A673 (cell line): ENCODE results near the gene SAC3D1.

Source experiments
- EZH2 ChIP-seq: fragments of 200-600 bp; sonication (generic); IDR thresholded peaks from 2 replicates; pipeline ENCODE4 v1.6.1; 2017; ENCODE audit warnings: borderline replicate concordance, low read depth, mild to moderate bottlenecking, mixed read lengths, antibody characterized with exemption, low read length; ENCODE audit not compliant: poor library complexity, severe bottlenecking
- TF ChIP-seq, protein P1 (sequence below): fragments of 300-800, 200-600 bp; sonication (generic); conservative IDR thresholded peaks from 2 replicates; pipeline ENCODE4 v1.5.1; 2017; ENCODE audit warnings: low read depth, mild to moderate bottlenecking, antibody characterized with exemption, low read length, moderate library complexity, mixed read lengths

DNA sequence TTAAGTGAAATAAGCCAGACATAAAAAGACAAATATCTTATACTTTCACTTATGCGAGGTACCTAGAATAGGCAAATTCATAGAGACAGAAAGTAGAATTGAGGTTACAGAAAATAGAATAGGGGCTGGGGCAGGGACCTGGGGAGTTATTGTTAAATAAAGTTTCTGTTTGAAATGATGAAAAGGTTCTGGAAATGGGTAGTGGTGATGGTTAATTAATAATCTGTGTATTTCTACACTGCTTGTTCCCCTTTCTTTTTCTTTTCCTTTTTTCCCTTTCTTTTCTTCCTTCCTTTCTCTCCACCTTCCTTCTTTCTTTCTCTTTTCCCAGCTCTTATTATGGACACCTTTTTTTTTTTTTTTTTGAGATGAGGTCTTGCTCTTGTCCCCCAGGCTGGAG is 14.5 kb downstream of the SAC3D1 start:
- TF ChIP-seq, protein P1, sequence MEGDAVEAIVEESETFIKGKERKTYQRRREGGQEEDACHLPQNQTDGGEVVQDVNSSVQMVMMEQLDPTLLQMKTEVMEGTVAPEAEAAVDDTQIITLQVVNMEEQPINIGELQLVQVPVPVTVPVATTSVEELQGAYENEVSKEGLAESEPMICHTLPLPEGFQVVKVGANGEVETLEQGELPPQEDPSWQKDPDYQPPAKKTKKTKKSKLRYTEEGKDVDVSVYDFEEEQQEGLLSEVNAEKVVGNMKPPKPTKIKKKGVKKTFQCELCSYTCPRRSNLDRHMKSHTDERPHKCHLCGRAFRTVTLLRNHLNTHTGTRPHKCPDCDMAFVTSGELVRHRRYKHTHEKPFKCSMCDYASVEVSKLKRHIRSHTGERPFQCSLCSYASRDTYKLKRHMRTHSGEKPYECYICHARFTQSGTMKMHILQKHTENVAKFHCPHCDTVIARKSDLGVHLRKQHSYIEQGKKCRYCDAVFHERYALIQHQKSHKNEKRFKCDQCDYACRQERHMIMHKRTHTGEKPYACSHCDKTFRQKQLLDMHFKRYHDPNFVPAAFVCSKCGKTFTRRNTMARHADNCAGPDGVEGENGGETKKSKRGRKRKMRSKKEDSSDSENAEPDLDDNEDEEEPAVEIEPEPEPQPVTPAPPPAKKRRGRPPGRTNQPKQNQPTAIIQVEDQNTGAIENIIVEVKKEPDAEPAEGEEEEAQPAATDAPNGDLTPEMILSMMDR, result no peak
- TF ChIP-seq EZH2, result no peak
